ENCODE results near the gene JMJD1C. TPM values are rescaled to one million over a fixed set of nuclear protein-coding genes. Genes with fewer than 3 reads are reported as not detected.
A peak's percentile ranks its signal among the peaks of the same experiment; 100 is the strongest.

JMJD1C gene
- total RNA-seq, 2 experiments from 2014 or later, result 42.6 to 47.3 TPM

DNA sequence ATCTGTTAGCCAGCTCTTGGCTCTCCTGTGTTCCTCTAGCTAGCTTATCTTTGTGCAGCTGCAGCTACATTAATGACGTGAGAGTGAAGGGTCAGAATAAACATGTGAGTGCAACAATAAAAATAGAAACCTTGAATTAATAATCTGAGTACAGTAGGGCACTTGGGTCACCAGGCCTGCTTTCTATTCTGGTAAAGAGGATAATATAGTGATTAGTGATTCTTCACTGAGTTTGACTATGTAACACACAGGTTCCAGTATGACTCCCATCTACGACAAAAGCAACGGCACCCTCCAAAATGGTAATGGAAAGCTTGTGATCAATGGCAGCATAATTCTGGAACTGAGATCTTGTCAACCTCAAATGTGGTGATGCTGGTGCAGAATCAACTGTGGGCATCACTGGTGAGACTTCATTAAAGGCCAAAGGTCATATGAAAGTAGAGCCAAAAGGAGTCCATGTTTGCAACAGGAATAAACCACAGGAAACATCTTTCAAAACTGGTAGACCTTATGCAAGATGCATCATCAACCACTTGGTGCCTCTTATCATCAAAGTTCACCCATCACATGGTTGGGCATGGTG lies 255.1 kb downstream of the JMJD1C start:
- Mint-ChIP-seq H3K9me3 (peaks cover 3% of the 10 kb centered on the region), H3K27ac (peak overlapping the region; percentile 54), H3K4me3 (no peak overlapping the region), H3K36me3 (peaks cover 50% of the 10 kb centered on the region), H3K4me1 (ENCODE audit: low read depth) (peaks cover 59% of the 10 kb centered on the region), H3K27me3 (no peaks in the 10 kb centered on the region)
- DNase-seq, result peak; percentile 57
- intact Hi-C loops (cut with micrococcal nuclease), result loop anchor here (2.0 kb wide), 1 partner anchor 14 kb away; no protein-coding TSS in a partner anchor
- ChIA-PET POLR2A (interaction anchor here (0.7 kb wide), 1 partner anchor 58 kb away, joined by 3 read pairs; no protein-coding TSS in a partner anchor), CTCF (no interaction called here)

DNA sequence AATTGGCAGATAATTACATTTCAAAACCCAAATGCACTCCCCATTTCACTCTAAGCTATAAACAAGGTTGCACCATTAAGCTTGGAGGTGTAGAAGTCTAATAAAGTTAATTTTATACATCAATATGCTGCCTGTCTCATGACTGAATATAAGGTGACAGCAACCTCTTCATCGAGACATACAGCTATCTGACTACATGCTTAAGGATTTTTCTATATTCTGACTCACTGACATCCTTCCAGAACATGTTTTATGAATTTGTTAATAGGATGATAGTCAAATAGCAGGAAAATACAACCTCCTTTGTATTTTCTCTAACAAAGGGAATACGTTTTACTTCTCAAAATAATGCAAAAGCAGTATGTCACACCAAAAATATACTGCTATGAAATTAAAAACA lies 256.1 kb downstream of the JMJD1C start:
- DNase-seq, result no peak
- CTCF ChIA-PET, result interaction anchor here (0.6 to 0.7 kb wide), 2 partner anchors 43 to 174 kb away, joined by 3 read pairs; no protein-coding TSS in a partner anchor
- Mint-ChIP-seq H3K9me3 (peaks cover 3% of the 10 kb centered on the region), H3K4me1 (ENCODE audit: low read depth) (peaks cover 61% of the 10 kb centered on the region), H3K4me3 (no peak overlapping the region), H3K27me3 (no peaks in the 10 kb centered on the region), H3K36me3 (peaks cover 43% of the 10 kb centered on the region), H3K27ac (no peak overlapping the region)
- POLR2A ChIA-PET, result no interaction called here
- intact Hi-C loops (cut with micrococcal nuclease), result loop anchor here (2.0 kb wide), 1 partner anchor 15 kb away; no protein-coding TSS in a partner anchor

DNA sequence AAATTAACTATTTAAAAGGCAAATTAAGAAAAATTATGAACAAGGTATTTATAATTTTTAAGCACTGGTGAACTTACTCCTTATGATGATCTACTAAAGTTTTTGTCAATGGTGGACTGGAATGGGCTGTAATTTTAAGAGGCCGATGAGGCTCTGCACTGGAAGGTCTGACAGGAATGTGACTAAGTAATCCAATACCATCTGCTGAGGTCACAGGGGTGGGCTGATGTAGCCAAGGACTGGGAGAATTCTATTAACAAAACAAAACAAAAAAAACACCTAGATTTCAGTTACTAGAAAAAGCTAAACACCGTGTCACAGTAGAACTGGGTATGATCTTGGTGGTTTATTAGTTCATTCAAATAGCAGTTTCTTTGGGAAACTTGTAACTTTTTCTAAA lies 256.8 kb downstream of the JMJD1C start:
- Mint-ChIP-seq H3K4me3 (no peak overlapping the region), H3K36me3 (peaks cover 42% of the 10 kb centered on the region), H3K9me3 (peaks cover 3% of the 10 kb centered on the region), H3K4me1 (ENCODE audit: low read depth) (peaks cover 63% of the 10 kb centered on the region), H3K27ac (no peak overlapping the region), H3K27me3 (no peaks in the 10 kb centered on the region)
- ChIA-PET CTCF (interaction anchor here (0.6 to 0.7 kb wide), 2 partner anchors 175 to 511 kb away, joined by 3 read pairs; no protein-coding TSS in a partner anchor), POLR2A (no interaction called here)
- intact Hi-C loops (cut with micrococcal nuclease), result no loop called here
- no peak for DNase-seq

DNA sequence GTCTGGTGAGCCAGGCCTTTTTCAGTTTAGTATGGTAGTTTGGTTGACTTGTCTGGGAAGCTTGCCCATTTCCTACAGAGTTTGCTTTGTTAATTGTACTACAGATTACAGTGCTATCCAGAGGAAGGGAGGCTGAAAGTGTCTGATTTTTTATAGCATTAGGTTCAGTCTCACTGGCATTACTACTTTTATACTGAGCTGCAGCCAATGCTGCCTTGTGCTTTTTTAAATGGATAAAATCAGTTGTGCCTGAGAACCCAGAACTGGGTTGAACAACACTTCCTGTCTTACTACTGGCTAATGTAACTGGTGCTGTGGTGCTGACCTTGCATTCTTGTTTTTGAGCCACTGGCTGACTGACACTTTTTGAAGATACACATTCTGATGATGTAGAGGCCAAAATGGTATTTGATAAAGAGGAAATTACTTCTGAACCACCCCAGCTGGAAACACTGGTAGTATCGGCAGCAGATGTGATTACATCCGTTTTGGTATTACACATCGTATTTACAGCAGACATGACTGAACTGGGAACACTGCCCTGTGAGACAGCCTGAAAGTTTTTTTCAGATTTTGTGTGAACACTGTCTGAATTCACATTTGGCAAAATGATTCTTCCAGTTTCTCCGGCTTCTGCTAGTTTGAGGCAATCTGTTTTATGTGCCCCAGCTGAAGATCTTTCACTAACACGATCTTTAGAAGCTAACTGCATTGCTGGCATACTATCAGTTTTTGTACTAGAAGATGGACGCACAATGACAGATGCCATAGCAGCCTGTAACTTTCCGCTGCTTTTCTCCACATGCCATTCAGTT lies 258.6 kb downstream of the JMJD1C start:
- ChIA-PET POLR2A (interaction anchor here (0.6 to 1.0 kb wide), 2 partner anchors 62 to 408 kb away, joined by 3 to 4 read pairs; no protein-coding TSS in a partner anchor), CTCF (interaction anchor here (1.0 to 2.5 kb wide), 4 partner anchors 10 to 513 kb away, joined by 4 to 9 read pairs (median 5); no protein-coding TSS in a partner anchor)
- Mint-ChIP-seq H3K27me3 (no peaks in the 10 kb centered on the region), H3K27ac (peak overlapping the region; percentile 56), H3K4me1 (ENCODE audit: low read depth) (peaks cover 60% of the 10 kb centered on the region), H3K36me3 (peaks cover 35% of the 10 kb centered on the region), H3K4me3 (no peak overlapping the region), H3K9me3 (peaks cover 3% of the 10 kb centered on the region)
- intact Hi-C loops (cut with micrococcal nuclease), result loop anchor here (1.0 kb wide), 1 partner anchor 33 kb away; no protein-coding TSS in a partner anchor
- peak; percentile 20 for DNase-seq

DNA sequence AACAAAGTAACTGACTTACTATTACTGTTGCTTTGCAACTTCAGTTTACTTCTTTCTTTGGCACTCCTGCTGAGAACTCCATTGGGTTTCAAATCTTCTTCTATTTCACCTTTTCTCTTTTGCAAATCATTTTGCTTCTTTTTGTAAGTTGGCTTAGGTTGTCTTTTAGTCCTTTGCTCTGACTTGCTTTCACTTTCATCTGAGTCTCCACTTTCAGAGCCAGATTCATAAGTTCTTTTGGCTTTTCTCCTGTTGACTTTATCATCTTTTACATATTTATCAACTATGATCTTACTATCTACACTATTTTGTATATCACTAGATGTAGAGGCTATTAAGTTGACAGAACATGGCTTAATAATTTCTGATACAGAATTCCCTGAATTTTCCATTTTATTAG lies 259.2 kb downstream of the JMJD1C start:
- H3K36me3 Mint-ChIP-seq, result peaks cover 29% of the 10 kb centered on the region
- POLR2A ChIA-PET, result interaction anchor here (0.6 kb wide), 1 partner anchor 408 kb away, joined by 3 read pairs; no protein-coding TSS in a partner anchor
- H3K4me3 Mint-ChIP-seq, result no peak overlapping the region
- intact Hi-C loops (cut with micrococcal nuclease), result loop anchor here (1.0 kb wide), 1 partner anchor 32 kb away; no protein-coding TSS in a partner anchor
- CTCF ChIA-PET, result interaction anchor here (1.0 to 2.5 kb wide), 4 partner anchors 11 to 513 kb away, joined by 4 to 9 read pairs (median 4); no protein-coding TSS in a partner anchor
- no peak overlapping the region for H3K27ac Mint-ChIP-seq
- no peak for DNase-seq
- H3K4me1 Mint-ChIP-seq (ENCODE audit: low read depth), result peaks cover 56% of the 10 kb centered on the region
- H3K27me3 Mint-ChIP-seq, result no peaks in the 10 kb centered on the region
- H3K9me3 Mint-ChIP-seq, result no peaks in the 10 kb centered on the region

DNA sequence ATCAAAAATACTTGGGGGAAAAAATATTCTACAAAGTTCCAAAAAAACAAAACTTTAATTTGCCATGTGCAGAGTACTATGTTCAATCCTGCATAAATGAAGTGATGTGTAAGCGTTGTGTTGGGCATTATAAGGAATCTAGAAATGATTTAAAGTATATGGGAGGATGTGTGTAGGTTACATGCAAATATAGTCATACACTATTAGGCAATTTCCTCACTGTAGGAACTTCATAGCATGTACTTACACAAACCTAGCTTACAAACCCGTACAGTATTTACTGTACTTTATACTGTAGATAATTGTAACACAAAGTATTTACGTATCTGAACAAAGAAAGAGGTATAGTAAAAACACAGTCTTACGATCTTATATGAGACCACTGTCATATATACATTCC lies 260.4 kb downstream of the JMJD1C start:
- Mint-ChIP-seq H3K36me3 (peaks cover 19% of the 10 kb centered on the region), H3K4me3 (no peak overlapping the region), H3K9me3 (no peaks in the 10 kb centered on the region), H3K4me1 (ENCODE audit: low read depth) (peaks cover 46% of the 10 kb centered on the region), H3K27me3 (no peaks in the 10 kb centered on the region), H3K27ac (no peak overlapping the region)
- no peak for DNase-seq
- intact Hi-C loops (cut with micrococcal nuclease), result no loop called here
- POLR2A ChIA-PET, result no interaction called here
- CTCF ChIA-PET, result interaction anchor here (1.1 to 2.5 kb wide), 2 partner anchors 39 to 515 kb away, joined by 4 to 9 read pairs; no protein-coding TSS in a partner anchor

DNA sequence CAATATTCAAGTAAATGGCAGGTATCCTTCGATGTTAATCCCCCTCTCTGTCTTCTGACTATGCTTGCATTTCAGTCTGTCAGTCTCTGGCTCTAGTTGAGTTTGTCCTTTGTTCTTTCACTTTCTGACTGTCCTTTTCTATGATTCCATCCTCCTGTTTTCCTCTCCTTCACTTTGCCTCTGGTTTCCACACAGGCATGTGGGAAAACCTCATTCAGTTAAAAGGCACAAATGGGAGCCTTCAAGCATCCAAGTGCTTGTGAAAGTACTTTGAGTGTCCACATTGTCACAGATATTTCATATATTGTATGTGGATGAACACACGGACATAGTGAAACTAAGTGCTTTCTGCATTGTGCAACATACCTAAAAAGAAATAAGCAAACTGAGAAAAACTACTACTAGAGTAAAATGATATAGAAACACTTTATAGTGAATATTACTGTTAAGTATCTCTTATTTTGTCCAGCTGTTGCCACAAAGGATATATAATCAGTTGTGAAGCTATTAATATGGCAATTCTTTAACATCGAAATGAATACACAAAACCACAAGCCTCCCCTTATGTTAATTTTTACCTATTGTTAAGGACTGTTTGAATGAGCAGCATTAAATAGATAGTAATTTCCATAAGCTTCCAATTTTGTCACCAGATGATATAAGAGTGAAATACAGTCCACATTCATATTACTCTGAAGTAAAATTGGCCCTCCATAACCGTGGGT lies 260.9 kb downstream of the JMJD1C start:
- Mint-ChIP-seq H3K27me3 (no peaks in the 10 kb centered on the region), H3K36me3 (peaks cover 19% of the 10 kb centered on the region), H3K9me3 (no peaks in the 10 kb centered on the region), H3K27ac (peak overlapping the region; percentile 16), H3K4me3 (peak overlapping the region; percentile 30), H3K4me1 (ENCODE audit: low read depth) (peaks cover 42% of the 10 kb centered on the region)
- intact Hi-C loops (cut with micrococcal nuclease), result no loop called here
- POLR2A ChIA-PET, result no interaction called here
- no peak for DNase-seq
- CTCF ChIA-PET, result interaction anchor here (1.9 to 2.5 kb wide), 2 partner anchors 38 kb away, joined by 4 to 9 read pairs; no protein-coding TSS in a partner anchor

DNA sequence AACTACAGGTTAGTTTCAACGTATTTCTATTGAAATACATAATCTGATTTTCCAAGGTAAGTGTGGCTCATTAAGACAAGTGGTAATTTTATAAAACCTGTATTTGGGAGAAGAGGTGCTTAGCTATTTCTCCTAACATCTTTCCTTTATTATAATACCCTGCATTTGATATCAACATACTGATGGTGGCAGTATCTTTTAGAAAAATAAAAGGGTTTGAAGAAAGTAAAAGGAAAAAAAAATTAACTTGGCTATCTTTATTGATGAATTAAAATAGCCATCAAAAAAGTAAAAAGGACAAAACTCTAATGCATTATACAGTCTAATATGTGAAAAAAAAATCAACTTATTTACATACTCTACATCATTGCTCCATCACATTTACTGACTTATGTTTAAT lies 264.7 kb downstream of the JMJD1C start:
- Mint-ChIP-seq H3K9me3 (no peaks in the 10 kb centered on the region), H3K4me1 (ENCODE audit: low read depth) (peaks cover 16% of the 10 kb centered on the region), H3K27me3 (no peaks in the 10 kb centered on the region), H3K27ac (no peak overlapping the region), H3K36me3 (peaks cover 14% of the 10 kb centered on the region), H3K4me3 (no peak overlapping the region)
- CTCF ChIA-PET, result interaction anchor here (0.8 to 2.1 kb wide), 2 partner anchors 34 to 519 kb away, joined by 3 to 8 read pairs; no protein-coding TSS in a partner anchor
- POLR2A ChIA-PET, result no interaction called here
- intact Hi-C loops (cut with micrococcal nuclease), result no loop called here
- no peak for DNase-seq

DNA sequence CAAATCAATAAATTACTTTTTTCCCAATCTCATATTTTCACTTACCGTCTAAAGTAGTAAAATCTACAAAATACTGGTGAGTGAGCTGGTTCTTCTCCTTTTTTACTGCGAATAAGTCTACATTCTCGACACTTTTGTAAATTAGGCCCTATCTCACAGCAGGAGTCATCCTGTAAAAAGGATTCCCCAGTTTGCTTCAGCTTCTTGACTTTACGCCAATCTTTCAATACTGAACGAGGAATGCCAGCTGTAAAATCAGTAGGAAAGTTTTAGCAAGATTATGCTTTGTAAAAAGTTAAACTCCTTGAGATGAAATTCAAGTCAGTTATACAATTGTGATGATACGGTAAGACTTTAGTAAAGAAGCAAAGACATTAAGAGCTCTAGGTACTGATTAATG lies 265.3 kb downstream of the JMJD1C start:
- Mint-ChIP-seq H3K27ac (no peak overlapping the region), H3K36me3 (peaks cover 14% of the 10 kb centered on the region), H3K9me3 (no peaks in the 10 kb centered on the region), H3K4me1 (ENCODE audit: low read depth) (peaks cover 13% of the 10 kb centered on the region), H3K27me3 (no peaks in the 10 kb centered on the region), H3K4me3 (no peak overlapping the region)
- CTCF ChIA-PET, result interaction anchor here (1.9 to 2.1 kb wide), 2 partner anchors 33 to 520 kb away, joined by 8 read pairs; no protein-coding TSS in a partner anchor
- POLR2A ChIA-PET, result no interaction called here
- no peak for DNase-seq
- intact Hi-C loops (cut with micrococcal nuclease), result no loop called here

DNA sequence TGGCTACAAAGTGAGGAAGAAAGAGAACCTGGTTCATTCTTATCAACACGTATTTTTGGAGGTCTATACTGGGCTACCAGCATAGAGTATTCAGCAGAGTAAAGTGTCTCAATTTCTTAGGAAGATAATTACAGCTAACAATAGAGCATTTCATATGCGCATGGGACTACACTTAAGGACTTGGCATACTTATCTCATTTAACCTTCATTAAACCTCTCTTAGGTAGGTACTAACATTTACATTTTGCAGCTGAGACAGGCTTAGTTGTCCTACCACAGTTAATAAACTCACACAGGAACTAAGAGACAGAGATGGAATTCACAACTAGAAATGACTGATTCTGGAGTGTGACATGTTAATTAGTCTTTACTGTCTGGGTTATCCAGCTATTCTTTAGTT lies 266.1 kb downstream of the JMJD1C start:
- H3K27ac Mint-ChIP-seq, result no peak overlapping the region
- CTCF ChIA-PET, result interaction anchor here (1.9 kb wide), 1 partner anchor 521 kb away, joined by 8 read pairs; no protein-coding TSS in a partner anchor

DNA sequence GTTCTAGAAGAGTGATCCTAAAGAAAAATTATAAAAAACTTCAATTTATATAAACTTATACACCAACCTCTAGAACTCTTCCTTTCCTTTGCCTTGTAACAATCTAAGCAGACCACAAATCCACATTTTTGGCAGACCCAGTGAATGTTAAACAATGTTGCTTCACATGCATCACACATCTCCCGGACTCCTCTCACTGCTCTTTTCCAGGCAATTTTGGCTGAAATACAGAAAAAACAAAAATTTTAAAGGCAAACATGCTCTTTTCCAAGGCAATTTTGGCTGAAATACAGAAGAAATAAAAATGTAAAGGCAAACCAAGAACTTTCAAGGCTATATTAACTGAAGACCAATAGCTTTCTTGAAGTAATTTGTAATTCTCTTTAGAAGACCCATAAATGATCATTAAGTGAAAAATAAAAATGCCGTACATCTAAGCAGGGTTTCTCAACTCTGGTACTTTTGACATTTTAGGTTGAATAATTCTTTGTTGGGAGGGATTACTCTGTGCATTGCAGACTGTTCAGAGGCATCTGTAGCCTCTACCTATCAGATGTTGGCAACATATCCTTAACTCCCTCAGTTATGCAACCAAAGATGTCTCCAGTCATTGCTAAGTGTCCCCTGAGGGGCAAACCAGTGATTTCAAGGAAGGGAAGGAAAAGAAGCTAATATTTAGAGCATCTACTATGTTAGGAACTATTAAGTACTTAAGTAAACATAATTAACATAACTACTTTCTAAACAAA lies 268.3 kb downstream of the JMJD1C start:
- Mint-ChIP-seq H3K4me3 (no peak overlapping the region), H3K27me3 (no peaks in the 10 kb centered on the region), H3K4me1 (ENCODE audit: low read depth) (no peaks in the 10 kb centered on the region), H3K9me3 (no peaks in the 10 kb centered on the region), H3K36me3 (peaks cover 24% of the 10 kb centered on the region), H3K27ac (no peak overlapping the region)
- POLR2A ChIA-PET, result no interaction called here
- DNase-seq, result no peak
- CTCF ChIA-PET, result interaction anchor here (0.5 to 1.5 kb wide), 2 partner anchors 18 to 31 kb away, joined by 4 to 6 read pairs; no protein-coding TSS in a partner anchor
- intact Hi-C loops (cut with micrococcal nuclease), result no loop called here

More for the DNA sequence above, 266.1 kb downstream of the JMJD1C start:
- Mint-ChIP-seq H3K27me3 (no peaks in the 10 kb centered on the region), H3K4me1 (ENCODE audit: low read depth) (peaks cover 7% of the 10 kb centered on the region), H3K4me3 (no peak overlapping the region), H3K9me3 (no peaks in the 10 kb centered on the region), H3K36me3 (peaks cover 14% of the 10 kb centered on the region)
- POLR2A ChIA-PET, result no interaction called here
- intact Hi-C loops (cut with micrococcal nuclease), result no loop called here
- no peak for DNase-seq
